Vagina (tissue), 2 donors: Measurements from ENCODE around the gene CISD3.

Experiments used
- POLR2A ChIP-seq, 2 donors: fragments of 450-650 bp; IDR thresholded peaks; one replicate each; pipeline ENCODE4 v1.6.1; 2017; ENCODE audit warnings: antibody characterized with exemption in 2 of 2, mild to moderate bottlenecking in 2 of 2, moderate library complexity in 2 of 2
- POLR2AphosphoS5 ChIP-seq, 2 donors: sonication (generic); formaldehyde crosslinking; IDR thresholded peaks; one replicate each; pipeline ENCODE4 v1.9.0; 2017; ENCODE audit warnings: antibody characterized with exemption in 2 of 2, mild to moderate bottlenecking in 2 of 2, low read depth in 1 of 2; ENCODE audit not compliant: insufficient read depth in 1 of 2
- TF ChIP-seq, protein P1 (sequence below), 3 experiments: fragments of 450-650 bp in 2 of 3; fragments of 200-600 bp in 1 of 3; sonication (generic) in 1 of 3; IDR thresholded peaks; one replicate each; pipeline ENCODE4 v1.5.1; 2017 to 2019; ENCODE audit warnings: antibody characterized with exemption in 3 of 3, mild to moderate bottlenecking in 2 of 3, moderate library complexity in 2 of 3

DNA sequence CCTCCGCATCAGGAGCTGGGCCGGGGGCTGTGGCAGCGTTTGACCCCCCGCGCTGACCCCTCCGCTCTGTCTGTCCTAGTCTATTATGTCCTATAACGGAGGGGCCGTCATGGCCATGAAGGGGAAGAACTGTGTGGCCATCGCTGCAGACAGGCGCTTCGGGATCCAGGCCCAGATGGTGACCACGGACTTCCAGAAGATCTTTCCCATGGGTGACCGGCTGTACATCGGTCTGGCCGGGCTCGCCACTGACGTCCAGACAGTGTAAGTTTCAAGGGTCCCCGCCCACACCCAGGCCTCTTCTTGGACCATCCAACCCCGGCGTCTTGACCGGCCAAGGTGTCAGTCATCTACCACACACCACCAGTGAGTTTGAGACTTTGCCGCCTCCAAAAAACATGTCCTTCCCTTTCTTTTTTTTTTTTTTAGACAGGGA is 22.9 kb downstream of the CISD3 start:
- TF ChIP-seq, protein P1, sequence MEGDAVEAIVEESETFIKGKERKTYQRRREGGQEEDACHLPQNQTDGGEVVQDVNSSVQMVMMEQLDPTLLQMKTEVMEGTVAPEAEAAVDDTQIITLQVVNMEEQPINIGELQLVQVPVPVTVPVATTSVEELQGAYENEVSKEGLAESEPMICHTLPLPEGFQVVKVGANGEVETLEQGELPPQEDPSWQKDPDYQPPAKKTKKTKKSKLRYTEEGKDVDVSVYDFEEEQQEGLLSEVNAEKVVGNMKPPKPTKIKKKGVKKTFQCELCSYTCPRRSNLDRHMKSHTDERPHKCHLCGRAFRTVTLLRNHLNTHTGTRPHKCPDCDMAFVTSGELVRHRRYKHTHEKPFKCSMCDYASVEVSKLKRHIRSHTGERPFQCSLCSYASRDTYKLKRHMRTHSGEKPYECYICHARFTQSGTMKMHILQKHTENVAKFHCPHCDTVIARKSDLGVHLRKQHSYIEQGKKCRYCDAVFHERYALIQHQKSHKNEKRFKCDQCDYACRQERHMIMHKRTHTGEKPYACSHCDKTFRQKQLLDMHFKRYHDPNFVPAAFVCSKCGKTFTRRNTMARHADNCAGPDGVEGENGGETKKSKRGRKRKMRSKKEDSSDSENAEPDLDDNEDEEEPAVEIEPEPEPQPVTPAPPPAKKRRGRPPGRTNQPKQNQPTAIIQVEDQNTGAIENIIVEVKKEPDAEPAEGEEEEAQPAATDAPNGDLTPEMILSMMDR (IDR thresholded peaks at IDR 0.05) = no peak
- TF ChIP-seq POLR2A (IDR thresholded peaks at IDR 0.05) = no peak
- no peak for TF ChIP-seq POLR2AphosphoS5 (IDR thresholded peaks at IDR 0.05; ENCODE audit: insufficient read depth in 1 of 2, low read depth in 1 of 2)
